ENCODE measurements around the gene KCND3.

Gene KCND3

GRCh38 chr1:112026016-112026415 is 36.5 kb upstream of the KCND3 start:
- H4K20me1 ChIP-seq (ENCODE audit: insufficient read depth, low read length, poor library complexity, severe bottlenecking): no peaks in the 10 kb centered on the region
- H3K9ac ChIP-seq (ENCODE audit: low read depth, low read length, poor library complexity, severe bottlenecking): no peak overlapping the region
- no peaks in the 10 kb centered on the region for H3K9me2 ChIP-seq (replicated peaks; ENCODE audit: low read depth, low read length)
- no peaks in the 10 kb centered on the region for H3K36me3 ChIP-seq (ENCODE audit: insufficient read depth, low read length)
- no peaks in the 10 kb centered on the region for H3K4me1 ChIP-seq (ENCODE audit: insufficient read depth, low read length, poor library complexity, severe bottlenecking)
- H3K9me3 ChIP-seq (ENCODE audit: insufficient read depth, low read depth, low read length): no peaks in the 10 kb centered on the region
- H3F3A ChIP-seq (ENCODE audit: low read depth): no peaks in the 10 kb centered on the region
- no peaks in the 10 kb centered on the region for H3K27me3 ChIP-seq (ENCODE audit: insufficient read depth, low read length, poor library complexity, severe bottlenecking)
- H2AFZ ChIP-seq (ENCODE audit: low read length): no peak overlapping the region
- no peaks in the 10 kb centered on the region for H3K79me2 ChIP-seq (ENCODE audit: insufficient read depth, low read length)
- no peak overlapping the region for H3K4me2 ChIP-seq (ENCODE audit: low read depth, low read length, poor library complexity, severe bottlenecking)
- no peak for TF ChIP-seq EZH2phosphoT487 (IDR thresholded peaks at IDR 0.05; ENCODE audit: borderline replicate concordance)
- no peak for TF ChIP-seq CTCF (conservative IDR thresholded peaks at IDR 0.05; ENCODE audit: low read length)
- H3K4me3 ChIP-seq (ENCODE audit: low read length, poor library complexity, severe bottlenecking): no peak overlapping the region

- TF ChIP-seq EZH2phosphoT487 (IDR thresholded peaks at IDR 0.05; ENCODE audit: borderline replicate concordance): no peak
- TF ChIP-seq CTCF (conservative IDR thresholded peaks at IDR 0.05; ENCODE audit: low read length): no peak
- no peaks in the 10 kb centered on the region for H3F3A ChIP-seq (ENCODE audit: low read depth)
- H4K20me1 ChIP-seq (ENCODE audit: insufficient read depth, low read length, poor library complexity, severe bottlenecking): no peaks in the 10 kb centered on the region
Measured at GRCh38 chr1:112021263-112021662, 31.8 kb upstream of the KCND3 start.

GRCh38 chr1:112017183-112017582 is 27.7 kb upstream of the KCND3 start:
- no peak overlapping the region for H3K4me2 ChIP-seq (ENCODE audit: low read depth, low read length, poor library complexity, severe bottlenecking)
- TF ChIP-seq CTCF (conservative IDR thresholded peaks at IDR 0.05; ENCODE audit: low read length) (no peak), EZH2phosphoT487 (IDR thresholded peaks at IDR 0.05; ENCODE audit: borderline replicate concordance) (no peak)

More at GRCh38 chr1:112021263-112021662, 31.8 kb upstream of the KCND3 start:
- no peaks in the 10 kb centered on the region for H3K9me2 ChIP-seq (replicated peaks; ENCODE audit: low read depth, low read length)
- H2AFZ ChIP-seq (ENCODE audit: low read length): no peak overlapping the region
- no peaks in the 10 kb centered on the region for H3K9me3 ChIP-seq (ENCODE audit: insufficient read depth, low read depth, low read length)
- H3K4me1 ChIP-seq (ENCODE audit: insufficient read depth, low read length, poor library complexity, severe bottlenecking): no peaks in the 10 kb centered on the region
- no peak overlapping the region for H3K4me2 ChIP-seq (ENCODE audit: low read depth, low read length, poor library complexity, severe bottlenecking)
- no peaks in the 10 kb centered on the region for H3K79me2 ChIP-seq (ENCODE audit: insufficient read depth, low read length)
- no peak overlapping the region for H3K4me3 ChIP-seq (ENCODE audit: low read length, poor library complexity, severe bottlenecking)
- no peak overlapping the region for H3K9ac ChIP-seq (ENCODE audit: low read depth, low read length, poor library complexity, severe bottlenecking)
- H3K27me3 ChIP-seq (ENCODE audit: insufficient read depth, low read length, poor library complexity, severe bottlenecking): no peaks in the 10 kb centered on the region
- H3K36me3 ChIP-seq (ENCODE audit: insufficient read depth, low read length): no peaks in the 10 kb centered on the region

More at GRCh38 chr1:112017183-112017582, 27.7 kb upstream of the KCND3 start:
- Histone ChIP-seq H3K27me3 (ENCODE audit: insufficient read depth, low read length, poor library complexity, severe bottlenecking) (no peaks in the 10 kb centered on the region), H2AFZ (ENCODE audit: low read length) (no peak overlapping the region), H3K9me3 (ENCODE audit: insufficient read depth, low read depth, low read length) (no peaks in the 10 kb centered on the region), H3F3A (ENCODE audit: low read depth) (no peaks in the 10 kb centered on the region), H3K4me3 (ENCODE audit: low read length, poor library complexity, severe bottlenecking) (no peak overlapping the region), H3K4me1 (ENCODE audit: insufficient read depth, low read length, poor library complexity, severe bottlenecking) (no peaks in the 10 kb centered on the region), H3K9me2 (replicated peaks; ENCODE audit: low read depth, low read length) (no peaks in the 10 kb centered on the region), H3K9ac (ENCODE audit: low read depth, low read length, poor library complexity, severe bottlenecking) (no peak overlapping the region), H4K20me1 (ENCODE audit: insufficient read depth, low read length, poor library complexity, severe bottlenecking) (no peaks in the 10 kb centered on the region), H3K36me3 (ENCODE audit: insufficient read depth, low read length) (no peaks in the 10 kb centered on the region), H3K79me2 (ENCODE audit: insufficient read depth, low read length) (no peaks in the 10 kb centered on the region)
